Omental fat pad (tissue), 4 donors: ENCODE measurements around the gene KANSL3. TPM values are rescaled to one million over a fixed set of nuclear protein-coding genes. Genes with fewer than 3 reads are reported as not detected.
"Not testable (repeated sequence)": the region's sequence is repeated elsewhere in the genome, so short reads cannot be mapped to it uniquely, and the experiment has no call there.

Experiments
- ATAC-seq: fragments of 150-250 bp; one replicate; pipeline ENCODE4 v1.9.1; 2016; ENCODE audit warnings: mild to moderate bottlenecking, moderate library complexity; ENCODE audit not compliant: low FRiP score
- DNase-seq: peaks from one replicate; pipeline ENCODE4 v3.0.0-alpha.2; 2019; ENCODE audit warnings: low spot score
- total RNA-seq, 4 donors: library from RNA; depleted of rRNA; stranded (reverse); fragments of >200 nt; gene quantifications; one replicate each; pipeline ENCODE4 v1.1.0, GENCODE V29; 2016
- TF ChIP-seq, protein P1 (sequence below), 3 donors: fragments of 450-650 bp; IDR thresholded peaks; one replicate each; pipeline ENCODE4 v1.5.1; 2016 to 2017; ENCODE audit warnings: antibody characterized with exemption in 3 of 3, mild to moderate bottlenecking in 3 of 3, moderate library complexity in 2 of 3

Gene KANSL3
- total RNA-seq, 4 donors from 2014 or later: 35.7 to 48.4 (median 39.0) TPM

DNA sequence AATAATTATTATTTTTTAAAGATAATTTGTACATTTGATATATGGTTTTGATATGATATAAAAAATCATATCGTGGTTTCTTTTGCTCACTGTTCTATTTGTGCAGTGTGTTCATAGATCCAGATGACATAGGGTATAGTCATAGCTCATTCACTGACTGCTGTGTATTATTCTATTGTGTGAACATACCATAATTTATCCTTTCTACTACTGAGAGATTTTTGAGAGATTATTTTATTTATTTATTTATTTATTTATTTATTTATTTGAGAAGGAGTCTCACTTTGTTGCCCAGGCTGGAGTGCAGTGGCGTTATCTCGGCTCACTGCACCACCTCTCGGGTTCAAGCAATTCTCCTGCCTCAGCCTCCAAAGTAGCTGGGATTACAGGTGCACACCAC lies 43.4 kb upstream of the KANSL3 start:
- no peak for ATAC-seq
- DNase-seq: no peak
- TF ChIP-seq, protein P1, sequence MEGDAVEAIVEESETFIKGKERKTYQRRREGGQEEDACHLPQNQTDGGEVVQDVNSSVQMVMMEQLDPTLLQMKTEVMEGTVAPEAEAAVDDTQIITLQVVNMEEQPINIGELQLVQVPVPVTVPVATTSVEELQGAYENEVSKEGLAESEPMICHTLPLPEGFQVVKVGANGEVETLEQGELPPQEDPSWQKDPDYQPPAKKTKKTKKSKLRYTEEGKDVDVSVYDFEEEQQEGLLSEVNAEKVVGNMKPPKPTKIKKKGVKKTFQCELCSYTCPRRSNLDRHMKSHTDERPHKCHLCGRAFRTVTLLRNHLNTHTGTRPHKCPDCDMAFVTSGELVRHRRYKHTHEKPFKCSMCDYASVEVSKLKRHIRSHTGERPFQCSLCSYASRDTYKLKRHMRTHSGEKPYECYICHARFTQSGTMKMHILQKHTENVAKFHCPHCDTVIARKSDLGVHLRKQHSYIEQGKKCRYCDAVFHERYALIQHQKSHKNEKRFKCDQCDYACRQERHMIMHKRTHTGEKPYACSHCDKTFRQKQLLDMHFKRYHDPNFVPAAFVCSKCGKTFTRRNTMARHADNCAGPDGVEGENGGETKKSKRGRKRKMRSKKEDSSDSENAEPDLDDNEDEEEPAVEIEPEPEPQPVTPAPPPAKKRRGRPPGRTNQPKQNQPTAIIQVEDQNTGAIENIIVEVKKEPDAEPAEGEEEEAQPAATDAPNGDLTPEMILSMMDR (IDR thresholded peaks at IDR 0.05): no peak

DNA sequence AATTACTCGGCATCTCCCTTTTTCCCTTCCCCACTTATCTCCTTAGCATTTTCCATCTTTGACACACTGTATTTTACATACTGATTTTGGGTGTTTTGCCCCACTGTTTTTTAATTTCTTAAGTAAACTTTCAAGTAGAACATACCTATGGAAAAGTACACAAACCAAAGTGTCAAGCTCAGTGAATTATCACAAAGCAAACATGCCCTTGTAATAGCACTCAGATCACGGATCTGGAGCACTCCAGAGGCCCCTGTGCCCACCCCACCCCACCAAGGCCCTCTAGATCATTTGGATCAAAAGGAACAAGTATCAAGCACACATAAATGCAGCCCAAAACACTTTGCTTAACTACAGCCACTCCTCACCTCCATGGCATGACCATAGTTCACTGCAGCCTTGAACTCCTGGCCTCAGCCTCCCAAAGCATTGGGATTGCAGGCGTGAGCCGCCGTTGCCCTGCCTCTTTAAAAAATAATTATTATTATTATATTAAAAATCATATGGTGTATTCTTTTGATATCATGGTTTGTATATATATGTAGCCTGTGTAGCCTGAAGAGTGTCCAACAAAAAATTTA lies 42.5 kb upstream of the KANSL3 start:
- ATAC-seq (no peak), DNase-seq (no peak)
- TF ChIP-seq, protein P1 (IDR thresholded peaks at IDR 0.05): no peak

DNA sequence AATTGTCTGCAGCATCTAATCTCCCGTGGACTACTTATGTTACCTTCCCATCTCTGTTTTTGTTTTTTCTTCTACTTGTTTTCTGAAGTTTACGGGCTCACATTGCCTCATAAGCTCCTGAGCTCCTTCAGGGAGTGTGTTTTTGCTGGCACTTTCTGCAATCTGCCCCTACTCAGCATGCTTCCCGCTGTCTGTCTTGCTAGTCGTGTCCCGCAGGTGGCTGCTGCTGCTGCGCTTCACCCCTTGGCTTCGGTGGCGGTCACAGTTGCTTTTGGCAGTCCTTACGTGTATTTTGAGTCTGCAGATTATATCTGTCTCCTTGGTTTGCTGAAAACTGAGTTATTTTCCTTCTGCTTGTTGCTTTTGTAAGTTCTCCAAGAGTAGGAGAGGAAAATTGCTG lies 41.7 kb upstream of the KANSL3 start:
- no peak for DNase-seq
- TF ChIP-seq, protein P1 (IDR thresholded peaks at IDR 0.05): no peak
- no peak for ATAC-seq

DNA sequence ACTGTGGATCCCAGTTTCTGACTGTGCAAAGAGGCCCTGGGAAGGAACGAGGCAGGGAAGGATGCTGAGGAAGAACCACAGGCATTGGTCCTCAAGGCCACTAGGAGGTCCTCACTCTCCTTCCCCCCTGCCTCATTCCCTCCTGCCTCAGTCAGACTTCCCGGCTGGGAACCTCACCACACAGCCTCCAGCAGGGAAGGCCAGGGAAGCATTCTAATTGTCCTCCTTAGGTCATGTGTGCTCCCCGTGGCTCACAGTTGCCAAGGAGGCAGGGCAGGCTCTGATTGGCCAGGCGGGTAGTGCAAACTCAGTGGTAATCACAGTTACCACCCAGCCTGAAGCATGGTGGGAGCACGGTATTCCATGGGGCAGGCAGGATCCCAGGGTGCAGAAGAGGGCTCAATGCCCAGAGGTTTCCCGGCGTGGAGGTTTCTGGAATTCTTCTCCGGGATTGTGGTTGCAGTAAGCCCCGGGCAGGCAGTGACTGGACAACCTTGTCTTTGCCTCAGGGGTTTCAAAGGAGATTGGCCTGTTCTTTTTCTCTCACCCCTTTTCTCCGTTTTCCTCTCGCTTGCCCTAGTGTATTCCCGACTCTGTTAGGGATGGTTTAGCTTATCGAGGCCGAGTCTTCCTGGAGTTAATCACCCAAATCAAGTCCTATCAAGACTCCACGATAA lies 31.6 kb upstream of the KANSL3 start:
- TF ChIP-seq, protein P1 (IDR thresholded peaks at IDR 0.05): no peak
- DNase-seq: no peak
- no peak for ATAC-seq

DNA sequence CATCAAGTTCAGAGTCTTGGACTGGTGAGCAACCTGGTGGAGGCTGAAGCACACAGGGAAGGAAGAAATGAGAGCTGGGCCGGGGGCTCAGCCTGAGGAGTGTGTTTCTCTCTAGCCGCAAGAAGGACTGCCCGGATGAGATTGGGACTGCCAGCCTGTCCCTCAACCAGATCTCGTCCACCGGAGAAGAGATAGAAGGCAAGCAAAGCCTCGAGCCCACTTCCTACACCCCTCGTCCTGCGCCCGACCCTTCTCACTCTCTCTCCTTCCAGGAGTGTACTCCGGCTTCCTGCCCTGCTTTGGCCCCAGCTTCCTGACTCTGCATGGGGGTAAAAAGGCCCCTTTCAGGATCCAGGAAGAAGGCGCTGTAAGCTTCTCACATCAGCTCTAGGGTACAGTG lies 30.7 kb upstream of the KANSL3 start:
- TF ChIP-seq, protein P1 (IDR thresholded peaks at IDR 0.05): no peak
- ATAC-seq (no peak), DNase-seq (no peak)

DNA sequence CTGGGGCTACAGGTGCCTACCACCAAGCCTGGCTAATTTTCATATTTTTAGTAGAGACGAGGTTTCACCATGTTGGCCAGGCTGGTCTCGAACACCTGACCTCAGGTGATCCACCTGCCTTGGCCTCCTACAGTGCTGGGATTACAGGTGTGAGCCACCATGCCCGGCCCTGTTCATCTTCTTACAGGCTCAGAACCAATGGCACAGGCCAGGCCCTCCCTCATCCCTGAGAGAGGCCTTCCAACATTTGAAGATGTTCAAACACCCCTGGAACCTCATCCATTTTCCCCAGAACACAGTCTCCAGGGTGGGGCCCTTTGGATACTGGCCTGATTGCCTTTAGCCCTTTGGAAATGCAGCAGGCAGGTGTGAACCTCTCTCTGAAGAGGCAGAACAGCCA lies 27.6 kb upstream of the KANSL3 start:
- DNase-seq, ATAC-seq: not testable (repeated sequence)

DNA sequence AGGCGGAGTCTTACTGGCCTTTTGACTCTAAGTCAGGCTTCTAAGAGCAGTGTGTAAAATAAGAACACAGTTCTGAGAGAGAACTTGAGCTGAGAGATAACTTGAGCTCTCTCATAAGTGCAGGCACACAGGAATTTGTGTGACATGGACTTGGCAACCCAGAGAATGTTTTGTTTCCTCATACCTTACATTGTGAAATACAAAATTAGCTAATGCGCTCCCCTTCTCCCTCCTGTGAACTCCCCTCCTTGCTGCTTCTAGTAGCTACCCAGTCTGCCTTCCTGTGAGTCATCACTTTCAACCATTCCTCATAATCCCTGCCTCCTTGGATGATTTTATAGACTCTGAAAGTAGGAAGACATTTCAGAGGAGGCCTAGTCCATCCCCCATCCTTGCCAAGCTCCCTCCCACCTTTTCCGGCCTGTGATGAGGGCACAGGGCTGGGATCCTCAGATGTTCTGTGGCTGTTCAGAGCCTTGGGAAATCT lies 27.0 kb upstream of the KANSL3 start:
- TF ChIP-seq, protein P1 (IDR thresholded peaks at IDR 0.05): no peak
- peak; percentile 100 for ATAC-seq
- no peak for DNase-seq
